Measurements from ENCODE around the gene ELAVL4.

DNA sequence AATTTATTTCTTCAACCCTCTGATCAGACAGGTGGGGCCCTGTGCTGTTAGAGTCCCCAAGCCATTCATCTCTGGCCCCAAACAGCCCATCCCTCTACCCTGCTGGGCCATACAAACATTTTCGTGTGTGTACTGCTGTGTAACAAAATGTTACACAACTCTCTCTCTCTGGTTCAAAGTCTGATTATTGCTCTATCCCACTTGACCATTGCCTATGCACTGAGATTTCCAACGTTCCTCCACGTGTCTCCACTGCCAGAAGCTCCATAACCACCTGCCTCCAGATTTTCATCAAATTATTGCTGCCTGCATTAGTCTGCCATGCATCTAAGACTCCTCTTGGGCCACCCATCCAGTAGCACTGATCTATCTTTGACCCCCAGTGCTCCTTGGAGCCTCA lies 104.8 kb downstream of the ELAVL4 start:
- TF ChIP-seq, protein P1, sequence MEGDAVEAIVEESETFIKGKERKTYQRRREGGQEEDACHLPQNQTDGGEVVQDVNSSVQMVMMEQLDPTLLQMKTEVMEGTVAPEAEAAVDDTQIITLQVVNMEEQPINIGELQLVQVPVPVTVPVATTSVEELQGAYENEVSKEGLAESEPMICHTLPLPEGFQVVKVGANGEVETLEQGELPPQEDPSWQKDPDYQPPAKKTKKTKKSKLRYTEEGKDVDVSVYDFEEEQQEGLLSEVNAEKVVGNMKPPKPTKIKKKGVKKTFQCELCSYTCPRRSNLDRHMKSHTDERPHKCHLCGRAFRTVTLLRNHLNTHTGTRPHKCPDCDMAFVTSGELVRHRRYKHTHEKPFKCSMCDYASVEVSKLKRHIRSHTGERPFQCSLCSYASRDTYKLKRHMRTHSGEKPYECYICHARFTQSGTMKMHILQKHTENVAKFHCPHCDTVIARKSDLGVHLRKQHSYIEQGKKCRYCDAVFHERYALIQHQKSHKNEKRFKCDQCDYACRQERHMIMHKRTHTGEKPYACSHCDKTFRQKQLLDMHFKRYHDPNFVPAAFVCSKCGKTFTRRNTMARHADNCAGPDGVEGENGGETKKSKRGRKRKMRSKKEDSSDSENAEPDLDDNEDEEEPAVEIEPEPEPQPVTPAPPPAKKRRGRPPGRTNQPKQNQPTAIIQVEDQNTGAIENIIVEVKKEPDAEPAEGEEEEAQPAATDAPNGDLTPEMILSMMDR (IDR thresholded peaks at IDR 0.05) = no peak
- no peak for TF ChIP-seq POLR2A (IDR thresholded peaks at IDR 0.05)

All from prostate gland (tissue), 2 donors.